Fibroblast of skin of abdomen (primary cell): ENCODE data around the gene GDF11.

Experiments
- DNase-seq: peaks from one replicate; pipeline ENCODE4 v3.0.0-alpha.2; 2013

GDF11 gene

GRCh38 chr12:55797550-55797949, 54.6 kb downstream of the GDF11 start:
- DNase-seq = no peak
